BE2C (cell line): ENCODE results near the gene CETP.
"Not testable (repeated sequence)": the region's sequence is repeated elsewhere in the genome, so short reads cannot be mapped to it uniquely, and the experiment has no call there.

Experiments used
- DNase-seq: peaks from one replicate; pipeline ENCODE4 v3.0.0-alpha.2; 2020
- H3K27me3 ChIP-seq: fragments of 250-450 bp; sonication (Bioruptor Pico); 2 replicates; pipeline ENCODE4 v1.5.1; 2020; ENCODE audit warnings: mild to moderate bottlenecking
- H3K36me3 ChIP-seq: fragments of 250-450 bp; sonication (Bioruptor Pico); 2 replicates; pipeline ENCODE4 v1.5.1; 2020; ENCODE audit warnings: mild to moderate bottlenecking
- H3K4me1 ChIP-seq: fragments of 250-450 bp; sonication (Bioruptor Pico); 2 replicates; pipeline ENCODE4 v1.5.1; 2020
- H3K4me3 ChIP-seq: 2 replicates; pipeline ENCODE4 v1.5.1; 2011; ENCODE audit warnings: low read depth, low read length
- H3K9me3 ChIP-seq: fragments of 250-450 bp; sonication (Bioruptor Pico); 2 replicates; pipeline ENCODE4 v1.5.1; 2020
- CTCF ChIP-seq: IDR thresholded peaks from 2 replicates; pipeline ENCODE4 v1.5.1; 2012; ENCODE audit warnings: mild to moderate bottlenecking, low read depth, low read length

The CETP gene

GRCh38 chr16:57004387-57005250 is 42.9 kb downstream of the CETP start:
- H3K9me3 ChIP-seq, result no peaks in the 10 kb centered on the region; the same call in 1 of the 2 replicates
- DNase-seq, result no peak
- no peaks in the 10 kb centered on the region for H3K4me1 ChIP-seq
- H3K36me3 ChIP-seq, result no peaks in the 10 kb centered on the region
- no peak for TF ChIP-seq CTCF
- H3K4me3 ChIP-seq, result no peak overlapping the region
- H3K27me3 ChIP-seq, result no peaks in the 10 kb centered on the region

GRCh38 chr16:57005597-57005996 is 43.8 kb downstream of the CETP start:
- DNase-seq, H3K4me1 ChIP-seq, H3K4me3 ChIP-seq, H3K27me3 ChIP-seq, H3K36me3 ChIP-seq, H3K9me3 ChIP-seq: not testable (repeated sequence)

GRCh38 chr16:57007050-57007449 is 45.3 kb downstream of the CETP start:
- no peak for DNase-seq
- no peaks in the 10 kb centered on the region; the same call in 1 of the 2 replicates for H3K9me3 ChIP-seq
- TF ChIP-seq CTCF, result no peak
- no peaks in the 10 kb centered on the region for H3K4me1 ChIP-seq
- no peaks in the 10 kb centered on the region for H3K36me3 ChIP-seq
- H3K27me3 ChIP-seq, result no peaks in the 10 kb centered on the region
- no peak overlapping the region for H3K4me3 ChIP-seq

- no peak for TF ChIP-seq CTCF
- Histone ChIP-seq H3K27me3 (no peaks in the 10 kb centered on the region), H3K4me1 (no peaks in the 10 kb centered on the region), H3K36me3 (no peaks in the 10 kb centered on the region), H3K9me3 (no peaks in the 10 kb centered on the region; the same call in 1 of the 2 replicates), H3K4me3 (no peak overlapping the region)
- DNase-seq, result no peak
Measured at GRCh38 chr16:57007530-57007929, 45.8 kb downstream of the CETP start.

- no peaks in the 10 kb centered on the region for H3K27me3 ChIP-seq
- no peak for DNase-seq
- no peaks in the 10 kb centered on the region for H3K4me1 ChIP-seq
- TF ChIP-seq CTCF, result no peak
- H3K36me3 ChIP-seq, result no peaks in the 10 kb centered on the region
- H3K9me3 ChIP-seq, result no peaks in the 10 kb centered on the region; the same call in 1 of the 2 replicates
- no peak overlapping the region for H3K4me3 ChIP-seq
Measured at GRCh38 chr16:57008440-57008839, 46.7 kb downstream of the CETP start.

GRCh38 chr16:57009643-57010170 is 48.0 kb downstream of the CETP start:
- H3K9me3 ChIP-seq, result no peaks in the 10 kb centered on the region; the same call in 1 of the 2 replicates
- no peaks in the 10 kb centered on the region for H3K4me1 ChIP-seq
- no peak for DNase-seq
- no peak for TF ChIP-seq CTCF
- no peaks in the 10 kb centered on the region for H3K36me3 ChIP-seq
- H3K27me3 ChIP-seq, result no peaks in the 10 kb centered on the region
- no peak overlapping the region for H3K4me3 ChIP-seq
